Measurements from ENCODE around the gene ASCL3.

Gene ASCL3

GRCh38 chr11:8914661-8915018, 28.2 kb downstream of the ASCL3 start:
- Histone ChIP-seq H3K4me2 (ENCODE audit: low read length) (no peak overlapping the region), H3K4me3 (ENCODE audit: low read depth, low read length, poor library complexity, severe bottlenecking) (no peak overlapping the region), H3F3A (ENCODE audit: insufficient read depth, low read length) (no peaks in the 10 kb centered on the region), H2AFZ (ENCODE audit: low read length) (no peak overlapping the region), H4K20me1 (ENCODE audit: insufficient read depth, low read length) (no peaks in the 10 kb centered on the region), H3K27me3 (ENCODE audit: insufficient read depth, low read length) (no peaks in the 10 kb centered on the region), H3K9me2 (ENCODE audit: low read depth, low read length) (no peaks in the 10 kb centered on the region), H3K9me3 (ENCODE audit: low read length) (no peaks in the 10 kb centered on the region), H3K79me2 (ENCODE audit: insufficient read depth, low read length) (no peaks in the 10 kb centered on the region), H3K9ac (ENCODE audit: low read length) (no peak overlapping the region), H3K4me1 (ENCODE audit: insufficient read depth, low read length, severe bottlenecking) (peaks cover 32% of the 10 kb centered on the region), H3K27ac (ENCODE audit: low read depth, low read length, poor library complexity, severe bottlenecking) (no peak overlapping the region), H3K36me3 (ENCODE audit: insufficient read depth, low read length) (peaks cover 39% of the 10 kb centered on the region; the same call in 1 of the 2 replicates)
- no peak for TF ChIP-seq EZH2 (IDR thresholded peaks at IDR 0.05; ENCODE audit: borderline replicate concordance, low read length)

DNA sequence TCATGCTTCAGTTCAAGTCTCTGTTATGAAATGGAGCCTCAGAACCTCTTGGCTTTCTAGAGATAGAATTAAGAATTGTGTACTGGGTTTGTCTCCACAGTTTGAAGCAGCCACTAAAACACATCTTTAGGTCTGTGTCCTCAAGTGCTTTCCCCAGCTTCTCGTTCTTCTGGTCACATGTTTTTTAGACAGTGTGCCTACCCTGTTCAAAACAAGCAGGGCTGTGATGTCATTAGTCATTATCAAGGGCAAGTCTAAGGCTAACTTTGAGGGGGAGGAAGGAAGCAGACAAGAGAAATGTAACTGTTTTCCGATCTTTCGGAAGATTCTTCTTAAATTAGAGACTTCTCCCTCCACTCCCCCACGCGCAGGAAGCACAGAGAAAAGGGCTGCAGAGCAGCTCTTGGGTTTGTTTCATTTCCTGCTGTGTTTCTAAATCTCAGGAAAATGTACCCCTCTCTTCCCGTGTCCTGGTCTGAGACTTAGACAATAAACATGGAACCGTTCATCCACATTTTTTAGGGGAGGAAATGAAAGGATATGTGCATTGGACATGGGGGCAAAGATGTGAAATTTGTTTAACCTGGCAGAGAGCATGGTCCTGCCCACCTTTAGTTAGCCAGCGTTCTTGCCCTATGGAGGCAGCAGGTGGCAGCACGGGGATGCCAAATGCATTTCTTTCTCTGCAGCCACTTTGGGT, 28.7 kb downstream of the ASCL3 start:
- TF ChIP-seq EZH2 (IDR thresholded peaks at IDR 0.05; ENCODE audit: borderline replicate concordance, low read length) = no peak
- TF ChIP-seq, protein P1, sequence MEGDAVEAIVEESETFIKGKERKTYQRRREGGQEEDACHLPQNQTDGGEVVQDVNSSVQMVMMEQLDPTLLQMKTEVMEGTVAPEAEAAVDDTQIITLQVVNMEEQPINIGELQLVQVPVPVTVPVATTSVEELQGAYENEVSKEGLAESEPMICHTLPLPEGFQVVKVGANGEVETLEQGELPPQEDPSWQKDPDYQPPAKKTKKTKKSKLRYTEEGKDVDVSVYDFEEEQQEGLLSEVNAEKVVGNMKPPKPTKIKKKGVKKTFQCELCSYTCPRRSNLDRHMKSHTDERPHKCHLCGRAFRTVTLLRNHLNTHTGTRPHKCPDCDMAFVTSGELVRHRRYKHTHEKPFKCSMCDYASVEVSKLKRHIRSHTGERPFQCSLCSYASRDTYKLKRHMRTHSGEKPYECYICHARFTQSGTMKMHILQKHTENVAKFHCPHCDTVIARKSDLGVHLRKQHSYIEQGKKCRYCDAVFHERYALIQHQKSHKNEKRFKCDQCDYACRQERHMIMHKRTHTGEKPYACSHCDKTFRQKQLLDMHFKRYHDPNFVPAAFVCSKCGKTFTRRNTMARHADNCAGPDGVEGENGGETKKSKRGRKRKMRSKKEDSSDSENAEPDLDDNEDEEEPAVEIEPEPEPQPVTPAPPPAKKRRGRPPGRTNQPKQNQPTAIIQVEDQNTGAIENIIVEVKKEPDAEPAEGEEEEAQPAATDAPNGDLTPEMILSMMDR (IDR thresholded peaks at IDR 0.05; ENCODE audit: low read length) = peak; percentile 83
- Histone ChIP-seq H3K4me1 (ENCODE audit: insufficient read depth, low read length, severe bottlenecking) (peaks cover 32% of the 10 kb centered on the region), H3K79me2 (ENCODE audit: insufficient read depth, low read length) (no peaks in the 10 kb centered on the region), H3K4me2 (ENCODE audit: low read length) (peak overlapping the region; percentile 56), H3K4me3 (ENCODE audit: low read depth, low read length, poor library complexity, severe bottlenecking) (peak overlapping the region; percentile 33), H3K36me3 (ENCODE audit: insufficient read depth, low read length) (peaks cover 36% of the 10 kb centered on the region; the same call in 1 of the 2 replicates), H2AFZ (ENCODE audit: low read length) (no peak overlapping the region), H3K9me3 (ENCODE audit: low read length) (no peaks in the 10 kb centered on the region), H3K27ac (ENCODE audit: low read depth, low read length, poor library complexity, severe bottlenecking) (peak overlapping the region; percentile 50), H3K9ac (ENCODE audit: low read length) (peak overlapping the region; percentile 33; the same call in 1 of the 2 replicates), H3K27me3 (ENCODE audit: insufficient read depth, low read length) (no peaks in the 10 kb centered on the region), H3F3A (ENCODE audit: insufficient read depth, low read length) (no peaks in the 10 kb centered on the region), H4K20me1 (ENCODE audit: insufficient read depth, low read length) (no peaks in the 10 kb centered on the region), H3K9me2 (ENCODE audit: low read depth, low read length) (no peaks in the 10 kb centered on the region)

GRCh38 chr11:8911029-8911823, 31.6 kb downstream of the ASCL3 start, which contains the start of gene AKIP1:
AKIP1 (plus strand) TSS chr11:8911189; CDS start chr11:8911450, 261 bp downstream.
- Histone ChIP-seq H3K27me3 (ENCODE audit: insufficient read depth, low read length) (no peaks in the 10 kb centered on the region), H3K9me2 (ENCODE audit: low read depth, low read length) (no peaks in the 10 kb centered on the region), H3K4me1 (ENCODE audit: insufficient read depth, low read length, severe bottlenecking) (peaks cover 32% of the 10 kb centered on the region), H2AFZ (ENCODE audit: low read length) (no peak within 1 kb of the TSS), H3K27ac (ENCODE audit: low read depth, low read length, poor library complexity, severe bottlenecking) (no peak within 1 kb of the TSS), H3K9ac (ENCODE audit: low read length) (peak within 1 kb of the TSS; percentile 84), H3F3A (ENCODE audit: insufficient read depth, low read length) (no peaks in the 10 kb centered on the region), H3K79me2 (ENCODE audit: insufficient read depth, low read length) (no peaks in the 10 kb centered on the region), H3K4me2 (ENCODE audit: low read length) (peak within 1 kb of the TSS; percentile 79), H3K4me3 (ENCODE audit: low read depth, low read length, poor library complexity, severe bottlenecking) (peak within 1 kb of the TSS; percentile 91), H3K9me3 (ENCODE audit: low read length) (no peaks in the 10 kb centered on the region), H3K36me3 (ENCODE audit: insufficient read depth, low read length) (0 out of 2 replicates have a peak, but pooled peaks cover 8% of the 10 kb centered on the region), H4K20me1 (ENCODE audit: insufficient read depth, low read length) (no peaks in the 10 kb centered on the region)
- TF ChIP-seq, protein P1 (IDR thresholded peaks at IDR 0.05; ENCODE audit: low read length) = no peak
- TF ChIP-seq EZH2 (IDR thresholded peaks at IDR 0.05; ENCODE audit: borderline replicate concordance, low read length) = no peak

All from OCI-LY1 (cell line).